ENCODE results near the gene RAB18.
A peak's percentile ranks its signal among the peaks of the same experiment; 100 is the strongest.

RAB18 gene

DNA sequence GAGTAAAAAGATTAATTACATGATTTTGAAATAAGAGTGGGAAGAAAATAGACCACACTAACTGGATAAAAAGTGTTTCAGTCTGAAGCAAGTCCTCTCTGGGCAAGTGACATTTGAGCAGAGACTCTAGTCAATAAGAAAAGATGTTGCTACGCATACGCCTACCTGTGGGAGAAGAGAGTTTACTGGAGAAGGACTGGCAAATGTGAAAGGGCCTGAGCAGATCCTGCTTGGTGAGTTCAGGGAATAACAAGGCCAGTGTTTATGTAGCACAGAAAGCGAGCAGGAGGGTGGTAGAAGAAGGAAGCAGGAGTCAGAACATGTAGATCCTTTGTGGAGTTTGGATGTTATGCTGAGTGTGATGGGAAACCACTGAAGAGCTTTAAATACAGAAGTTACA lies 43.4 kb downstream of the RAB18 start:
- ATAC-seq (ENCODE audit: low read depth) (no peak), DNase-seq (ENCODE audit: low spot score) (no peak)
- Histone ChIP-seq H3K36me3 (ENCODE audit: low read depth) (peaks cover 16% of the 10 kb centered on the region), H3K4me3 (ENCODE audit: severe bottlenecking) (no peak overlapping the region), H3K9me3 (ENCODE audit: severe bottlenecking) (no peaks in the 10 kb centered on the region), H3K27me3 (ENCODE audit: insufficient read depth, poor library complexity, severe bottlenecking) (no peaks in the 10 kb centered on the region), H3K27ac (ENCODE audit: poor library complexity, severe bottlenecking) (no peak overlapping the region), H3K4me1 (ENCODE audit: insufficient read depth, poor library complexity, severe bottlenecking) (no peaks in the 10 kb centered on the region)
- TF ChIP-seq, protein P1, sequence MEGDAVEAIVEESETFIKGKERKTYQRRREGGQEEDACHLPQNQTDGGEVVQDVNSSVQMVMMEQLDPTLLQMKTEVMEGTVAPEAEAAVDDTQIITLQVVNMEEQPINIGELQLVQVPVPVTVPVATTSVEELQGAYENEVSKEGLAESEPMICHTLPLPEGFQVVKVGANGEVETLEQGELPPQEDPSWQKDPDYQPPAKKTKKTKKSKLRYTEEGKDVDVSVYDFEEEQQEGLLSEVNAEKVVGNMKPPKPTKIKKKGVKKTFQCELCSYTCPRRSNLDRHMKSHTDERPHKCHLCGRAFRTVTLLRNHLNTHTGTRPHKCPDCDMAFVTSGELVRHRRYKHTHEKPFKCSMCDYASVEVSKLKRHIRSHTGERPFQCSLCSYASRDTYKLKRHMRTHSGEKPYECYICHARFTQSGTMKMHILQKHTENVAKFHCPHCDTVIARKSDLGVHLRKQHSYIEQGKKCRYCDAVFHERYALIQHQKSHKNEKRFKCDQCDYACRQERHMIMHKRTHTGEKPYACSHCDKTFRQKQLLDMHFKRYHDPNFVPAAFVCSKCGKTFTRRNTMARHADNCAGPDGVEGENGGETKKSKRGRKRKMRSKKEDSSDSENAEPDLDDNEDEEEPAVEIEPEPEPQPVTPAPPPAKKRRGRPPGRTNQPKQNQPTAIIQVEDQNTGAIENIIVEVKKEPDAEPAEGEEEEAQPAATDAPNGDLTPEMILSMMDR (IDR thresholded peaks at IDR 0.05; ENCODE audit: poor library complexity, severe bottlenecking): no peak

DNA sequence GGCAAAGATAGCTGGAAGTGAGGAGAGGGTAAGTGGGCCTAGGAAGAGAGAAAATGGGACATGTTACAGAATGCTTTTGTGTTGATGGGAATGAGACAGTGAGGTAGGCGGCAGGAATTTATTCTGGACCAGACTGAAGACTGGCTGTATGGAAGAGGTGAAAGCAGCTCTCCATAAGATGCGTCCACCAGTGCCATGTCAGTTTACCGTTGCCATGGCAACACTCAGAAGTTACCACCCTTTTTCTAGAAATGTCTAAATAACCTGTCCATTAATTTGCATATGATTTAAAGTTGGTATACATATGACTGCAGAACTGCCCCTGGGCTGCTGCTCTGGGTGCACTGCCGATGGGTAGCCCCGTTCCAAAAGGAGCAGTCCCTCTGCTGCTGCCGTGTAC lies 46.7 kb downstream of the RAB18 start:
- TF ChIP-seq, protein P1 (IDR thresholded peaks at IDR 0.05; ENCODE audit: poor library complexity, severe bottlenecking): no peak
- ATAC-seq (ENCODE audit: low read depth) (no peak), DNase-seq (ENCODE audit: low spot score) (no peak)
- Histone ChIP-seq H3K27me3 (ENCODE audit: insufficient read depth, poor library complexity, severe bottlenecking) (no peaks in the 10 kb centered on the region), H3K27ac (ENCODE audit: poor library complexity, severe bottlenecking) (no peak overlapping the region), H3K4me1 (ENCODE audit: insufficient read depth, poor library complexity, severe bottlenecking) (no peaks in the 10 kb centered on the region), H3K4me3 (ENCODE audit: severe bottlenecking) (no peak overlapping the region), H3K9me3 (ENCODE audit: severe bottlenecking) (no peaks in the 10 kb centered on the region), H3K36me3 (ENCODE audit: low read depth) (no peaks in the 10 kb centered on the region)

DNA sequence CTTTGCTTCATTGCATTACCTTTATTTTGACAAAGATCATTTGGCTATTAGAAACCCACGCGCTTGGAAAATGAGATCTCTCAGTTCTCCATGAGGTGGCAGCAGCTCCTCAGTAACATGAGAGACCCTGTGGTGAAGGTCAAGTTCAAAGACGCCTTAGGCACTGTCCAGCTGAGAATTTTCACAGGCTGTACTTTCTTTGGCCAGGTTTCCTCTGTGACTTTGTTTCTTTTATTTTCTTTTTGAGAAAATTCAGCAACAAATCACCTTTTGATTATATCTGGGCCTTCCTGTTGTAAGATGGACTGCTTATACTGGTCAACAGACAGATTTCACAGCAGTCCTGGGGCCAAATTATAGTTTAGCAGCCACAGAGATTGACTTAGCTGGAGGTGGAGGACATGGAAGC lies 54.5 kb downstream of the RAB18 start:
- ATAC-seq (ENCODE audit: low read depth): peak; percentile 78
- Histone ChIP-seq H3K27ac (ENCODE audit: poor library complexity, severe bottlenecking) (no peak overlapping the region), H3K4me3 (ENCODE audit: severe bottlenecking) (no peak overlapping the region), H3K27me3 (ENCODE audit: insufficient read depth, poor library complexity, severe bottlenecking) (no peaks in the 10 kb centered on the region), H3K4me1 (ENCODE audit: insufficient read depth, poor library complexity, severe bottlenecking) (no peaks in the 10 kb centered on the region), H3K36me3 (ENCODE audit: low read depth) (no peaks in the 10 kb centered on the region), H3K9me3 (ENCODE audit: severe bottlenecking) (no peaks in the 10 kb centered on the region)
- DNase-seq (ENCODE audit: low spot score): no peak
- TF ChIP-seq, protein P1 (IDR thresholded peaks at IDR 0.05; ENCODE audit: poor library complexity, severe bottlenecking): peak; percentile 89

DNA sequence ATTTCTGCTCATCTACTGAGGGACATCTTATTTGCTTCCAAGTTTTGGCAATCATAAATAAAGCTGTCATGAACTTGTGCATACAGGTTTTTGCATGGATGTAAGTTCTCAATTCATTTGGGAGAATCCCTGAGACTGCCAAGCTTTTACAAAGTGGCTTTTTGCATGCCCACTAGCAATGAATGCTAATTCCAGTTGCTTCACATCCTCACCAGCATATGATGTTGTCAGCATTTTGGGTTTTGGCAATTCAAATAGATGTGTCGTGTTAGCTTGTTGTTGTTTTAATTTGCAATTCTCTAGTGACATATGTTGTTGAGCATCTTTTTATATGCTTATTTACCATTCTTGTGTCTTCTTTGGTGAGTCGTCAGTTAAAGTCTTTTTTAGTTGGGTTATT lies 57.2 kb downstream of the RAB18 start:
- no peaks in the 10 kb centered on the region for H3K27me3 ChIP-seq (ENCODE audit: insufficient read depth, poor library complexity, severe bottlenecking)
- H3K9me3 ChIP-seq (ENCODE audit: severe bottlenecking): no peaks in the 10 kb centered on the region
- H3K27ac ChIP-seq (ENCODE audit: poor library complexity, severe bottlenecking): no peak overlapping the region
- no peaks in the 10 kb centered on the region for H3K36me3 ChIP-seq (ENCODE audit: low read depth)
- ATAC-seq (ENCODE audit: low read depth) (no peak), DNase-seq (ENCODE audit: low spot score) (no peak)
- TF ChIP-seq, protein P1 (IDR thresholded peaks at IDR 0.05; ENCODE audit: poor library complexity, severe bottlenecking): no peak
- H3K4me3 ChIP-seq (ENCODE audit: severe bottlenecking): no peak overlapping the region
- H3K4me1 ChIP-seq (ENCODE audit: insufficient read depth, poor library complexity, severe bottlenecking): no peaks in the 10 kb centered on the region

DNA sequence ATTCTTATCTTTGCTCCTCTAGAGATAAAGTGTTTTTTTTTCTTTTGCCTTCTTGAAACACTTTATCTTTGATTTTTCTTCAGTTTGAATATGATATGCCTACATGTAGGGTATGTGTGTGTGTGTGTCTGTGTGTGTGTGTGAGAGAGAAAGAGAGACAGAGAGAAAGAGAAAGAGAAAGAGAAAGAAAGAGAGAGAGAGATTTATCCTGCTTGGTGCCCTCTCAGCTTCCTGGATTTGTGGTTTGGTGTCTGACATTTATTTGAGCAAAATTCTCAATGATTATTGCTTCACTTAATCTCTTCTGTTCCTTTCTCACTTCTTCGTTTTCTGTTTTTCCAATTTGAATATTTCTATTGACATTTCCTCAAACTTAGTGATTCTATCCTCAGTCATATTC lies 60.3 kb downstream of the RAB18 start:
- no peak for DNase-seq (ENCODE audit: low spot score)

More for the DNA sequence above, 60.3 kb downstream of the RAB18 start:
- Histone ChIP-seq H3K9me3 (ENCODE audit: severe bottlenecking) (no peaks in the 10 kb centered on the region), H3K4me1 (ENCODE audit: insufficient read depth, poor library complexity, severe bottlenecking) (no peaks in the 10 kb centered on the region), H3K36me3 (ENCODE audit: low read depth) (no peaks in the 10 kb centered on the region), H3K27ac (ENCODE audit: poor library complexity, severe bottlenecking) (no peak overlapping the region), H3K27me3 (ENCODE audit: insufficient read depth, poor library complexity, severe bottlenecking) (no peaks in the 10 kb centered on the region), H3K4me3 (ENCODE audit: severe bottlenecking) (no peak overlapping the region)
- no peak for ATAC-seq (ENCODE audit: low read depth)
- TF ChIP-seq, protein P1 (IDR thresholded peaks at IDR 0.05; ENCODE audit: poor library complexity, severe bottlenecking): no peak
